Measurements from ENCODE around the gene NDUFS2.
A peak's percentile ranks its signal among the peaks of the same experiment; 100 is the strongest.
"Not testable (repeated sequence)": the region's sequence is repeated elsewhere in the genome, so short reads cannot be mapped to it uniquely, and the experiment has no call there.

NDUFS2 gene

GRCh38 chr1:161222175-161223019 lies 20.2 kb downstream of the NDUFS2 start:
- no peak for DNase-seq

GRCh38 chr1:161223805-161224694 lies 21.9 kb downstream of the NDUFS2 start:
- DNase-seq: no peak

- not testable (repeated sequence) for DNase-seq
These were observed 22.5 kb downstream of the NDUFS2 start for GRCh38 chr1:161224695-161225087.

- no peak for DNase-seq
These were observed 23.0 kb downstream of the NDUFS2 start for GRCh38 chr1:161225178-161225533.

GRCh38 chr1:161225534-161226319 lies 23.6 kb downstream of the NDUFS2 start, which contains the start of gene TOMM40L:
Gene TOMM40L, plus strand, starts transcription at chr1:161226060. Its CDS starts 430 bp downstream, at chr1:161226490.
- DNase-seq: peak; percentile 97

GRCh38 chr1:161226320-161226711 lies 24.1 kb downstream of the NDUFS2 start:
- no peak for DNase-seq

- DNase-seq: no peak
These were observed 24.6 kb downstream of the NDUFS2 start for GRCh38 chr1:161226759-161227158.

GRCh38 chr1:161227196-161227871 lies 25.2 kb downstream of the NDUFS2 start:
- DNase-seq: peak; percentile 79

- DNase-seq: no peak
These were observed 25.9 kb downstream of the NDUFS2 start for GRCh38 chr1:161228032-161228431.

GRCh38 chr1:161229896-161230295 lies 27.7 kb downstream of the NDUFS2 start:
- no peak for DNase-seq

- no peak for DNase-seq
These were observed 28.6 kb downstream of the NDUFS2 start for GRCh38 chr1:161230762-161231161.

- DNase-seq: no peak
These were observed 30.9 kb downstream of the NDUFS2 start for GRCh38 chr1:161233102-161233501.

GRCh38 chr1:161235957-161236775 lies 34.0 kb downstream of the NDUFS2 start:
- DNase-seq: no peak

- DNase-seq: no peak
These were observed 35.9 kb downstream of the NDUFS2 start, which contains the start of gene NR1I3 for GRCh38 chr1:161238039-161238473. Gene NR1I3, minus strand, starts transcription at chr1:161238203. Its CDS starts 1,638 bp downstream, at chr1:161236565.

GRCh38 chr1:161241682-161242081 lies 39.5 kb downstream of the NDUFS2 start:
- DNase-seq: no peak

- DNase-seq: no peak
These were observed 40.1 kb downstream of the NDUFS2 start for GRCh38 chr1:161242313-161242712.

GRCh38 chr1:161244888-161245287 lies 42.7 kb downstream of the NDUFS2 start:
- no peak for DNase-seq

- not testable (repeated sequence) for DNase-seq
These were observed 47.9 kb downstream of the NDUFS2 start for GRCh38 chr1:161250100-161250499.

- DNase-seq: no peak
These were observed 48.7 kb downstream of the NDUFS2 start for GRCh38 chr1:161250829-161251228.

- DNase-seq: no peak
These were observed 49.4 kb downstream of the NDUFS2 start for GRCh38 chr1:161251579-161251978.

- not testable (repeated sequence) for DNase-seq
These were observed 53.1 kb downstream of the NDUFS2 start for GRCh38 chr1:161255302-161255701.

Measured in CD4-positive, alpha-beta T cell treated with Interferon gamma for 1 hour (primary cell).